NT2/D1 (cell line): ENCODE results near the gene ITPRIP.

Source experiments
- DNase-seq: peaks from one replicate; pipeline ENCODE4 v3.0.0-alpha.2; 2011; ENCODE audit warnings: low read depth, low spot score
- H3K27me3 ChIP-seq: 2 replicates; pipeline ENCODE4 v1.6.0; 2011; ENCODE audit warnings: mild to moderate bottlenecking; ENCODE audit not compliant: insufficient read length, insufficient read depth
- H3K36me3 ChIP-seq: 2 replicates; pipeline ENCODE4 v1.6.1; 2011; ENCODE audit warnings: mild to moderate bottlenecking, low read length, mixed read lengths; ENCODE audit not compliant: insufficient read depth, insufficient read length
- H3K4me1 ChIP-seq: 2 replicates; pipeline ENCODE4 v1.5.1; 2011; ENCODE audit not compliant: insufficient read depth, insufficient read length
- H3K4me3 ChIP-seq: 2 replicates; pipeline ENCODE4 v1.5.1; 2011; ENCODE audit warnings: low read depth; ENCODE audit not compliant: insufficient read length
- H3K9ac ChIP-seq: 2 replicates; pipeline ENCODE4 v1.6.0; 2011; ENCODE audit warnings: low read depth; ENCODE audit not compliant: insufficient read length
- H3K9me3 ChIP-seq: 2 replicates; pipeline ENCODE4 v1.5.1; 2011; ENCODE audit warnings: mild to moderate bottlenecking, low read length; ENCODE audit not compliant: insufficient read depth
- SUZ12 ChIP-seq: IDR thresholded peaks from 2 replicates; pipeline ENCODE4 v1.6.1; 2011; ENCODE audit not compliant: insufficient read length, insufficient read depth; ENCODE audit errors: extremely low read depth
- YY1 ChIP-seq: IDR thresholded peaks from 2 replicates; pipeline ENCODE4 v1.6.1; 2011; ENCODE audit not compliant: insufficient read length, insufficient read depth
- ZNF274 ChIP-seq: IDR thresholded peaks from 2 replicates; pipeline ENCODE4 v1.6.1; 2011; ENCODE audit warnings: mild to moderate bottlenecking, low read depth, low read length

The ITPRIP gene

GRCh38 chr10:104273899-104274575, 64.2 kb downstream of the ITPRIP start:
- H3K27me3 ChIP-seq: no peaks in the 10 kb centered on the region
- H3K36me3 ChIP-seq: no peaks in the 10 kb centered on the region
- no peak overlapping the region for H3K4me3 ChIP-seq
- no peak for DNase-seq
- TF ChIP-seq SUZ12 (no peak), YY1 (no peak), ZNF274 (no peak)
- H3K4me1 ChIP-seq: no peaks in the 10 kb centered on the region
- no peaks in the 10 kb centered on the region for H3K9me3 ChIP-seq
- no peak overlapping the region for H3K9ac ChIP-seq

GRCh38 chr10:104273286-104273685, 65.0 kb downstream of the ITPRIP start:
- TF ChIP-seq ZNF274 (no peak), SUZ12 (no peak), YY1 (no peak)
- H3K9me3 ChIP-seq: no peaks in the 10 kb centered on the region
- H3K4me1 ChIP-seq: no peaks in the 10 kb centered on the region
- no peaks in the 10 kb centered on the region for H3K27me3 ChIP-seq
- no peak overlapping the region for H3K4me3 ChIP-seq
- DNase-seq: no peak
- H3K36me3 ChIP-seq: peaks cover under 1% of the 10 kb centered on the region
- no peak overlapping the region for H3K9ac ChIP-seq

DNA sequence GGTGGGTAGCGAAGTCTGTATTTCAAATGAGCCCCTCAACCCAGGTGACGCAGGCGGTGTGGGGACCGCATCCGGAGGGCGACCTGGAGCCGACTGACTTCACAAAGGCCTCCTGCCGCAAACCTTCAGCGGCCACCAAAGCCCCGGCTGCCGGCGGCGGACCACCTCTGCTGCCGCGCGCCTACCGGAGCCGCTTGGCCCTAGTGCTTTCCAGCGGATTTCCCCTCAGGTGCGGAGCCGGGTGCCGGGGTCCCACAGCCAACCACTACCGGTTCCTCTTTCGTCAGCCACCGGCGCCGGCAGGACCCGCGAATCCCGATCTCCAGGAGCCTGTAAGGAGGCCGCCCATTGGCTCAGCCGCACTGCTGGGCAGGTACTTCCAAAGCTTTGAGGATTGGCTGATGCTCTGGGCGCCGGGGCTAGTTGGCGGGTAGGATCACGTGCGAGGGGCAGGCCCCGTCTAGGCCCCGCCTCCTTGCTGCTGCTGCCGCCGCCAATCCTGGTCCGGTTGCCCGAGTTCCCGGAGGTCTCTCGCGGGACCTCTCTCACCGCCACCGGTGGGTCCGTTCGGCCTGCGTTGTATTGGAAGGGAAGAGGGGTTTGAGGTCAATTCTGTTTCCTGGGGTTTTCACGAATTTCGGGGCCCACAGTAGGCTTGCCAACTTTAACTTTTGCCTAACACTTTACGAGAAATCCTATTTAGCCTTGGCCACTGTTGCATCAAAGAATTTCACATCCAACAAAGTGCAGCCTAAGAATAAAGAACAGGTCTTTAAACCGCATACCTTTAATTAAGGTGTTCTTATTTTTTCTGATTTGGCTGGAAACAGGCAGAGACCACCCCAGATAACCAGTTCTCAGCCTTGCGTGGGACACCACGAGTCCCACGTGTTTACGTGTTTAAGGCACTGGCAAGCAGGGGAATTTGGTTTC, 69.3 kb downstream of the ITPRIP start, which contains the start of gene GSTO2:
GSTO2 (plus strand) TSS at position 472 of the 933 bp plus-strand sequence. CDS start 5,732 bp downstream, outside the sequence.
- DNase-seq: peak; percentile 94
- TF ChIP-seq YY1 (no peak), SUZ12 (no peak), ZNF274 (no peak)
- H3K4me3 ChIP-seq: peak within 1 kb of the TSS; percentile 75
- peaks cover 41% of the 10 kb centered on the region for H3K36me3 ChIP-seq
- H3K27me3 ChIP-seq: no peaks in the 10 kb centered on the region
- H3K9me3 ChIP-seq: no peaks in the 10 kb centered on the region
- H3K9ac ChIP-seq: peak within 1 kb of the TSS; percentile 87
- no peaks in the 10 kb centered on the region for H3K4me1 ChIP-seq

GRCh38 chr10:104268405-104268712, 69.9 kb downstream of the ITPRIP start:
- DNase-seq: no peak
- Histone ChIP-seq H3K4me1 (no peaks in the 10 kb centered on the region), H3K9me3 (no peaks in the 10 kb centered on the region), H3K4me3 (peak overlapping the region; percentile 75), H3K9ac (peak overlapping the region; percentile 87), H3K36me3 (peaks cover 47% of the 10 kb centered on the region), H3K27me3 (no peaks in the 10 kb centered on the region)
- TF ChIP-seq ZNF274 (no peak), YY1 (no peak), SUZ12 (no peak)

DNA sequence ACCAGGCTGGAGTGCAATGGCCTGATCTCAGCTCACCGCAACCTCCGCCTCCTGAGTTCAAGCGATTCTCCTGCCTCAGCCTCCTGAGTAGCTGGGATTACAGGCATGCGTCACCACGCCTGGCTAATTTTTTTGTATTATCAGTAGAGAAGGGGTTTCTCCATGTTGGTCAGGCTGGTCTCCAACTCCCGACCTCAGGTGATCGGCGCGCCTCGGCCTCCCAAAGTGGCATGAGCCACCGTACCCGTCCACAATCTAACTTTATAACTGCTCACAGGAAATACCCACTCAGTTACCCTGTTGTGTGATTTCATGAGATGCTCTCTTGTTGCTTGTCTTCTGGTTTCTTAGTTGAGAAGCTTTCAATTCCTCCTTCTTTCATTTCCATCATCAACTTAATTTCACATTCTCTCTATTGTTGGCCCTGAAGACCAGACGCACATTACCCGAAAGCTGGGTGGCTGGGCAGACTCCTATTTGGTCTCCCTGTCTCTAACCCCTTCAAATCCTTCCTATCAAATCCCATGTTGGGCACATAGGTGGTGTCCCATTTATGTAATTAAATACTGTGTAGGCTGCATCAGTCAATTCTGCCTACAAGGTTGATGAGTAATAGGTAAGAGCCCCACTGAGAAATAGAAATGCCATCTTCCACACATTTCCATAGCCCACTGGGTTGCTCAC, 70.4 kb downstream of the ITPRIP start:
- peak overlapping the region; percentile 87 for H3K9ac ChIP-seq
- no peak for DNase-seq
- TF ChIP-seq YY1: no peak
- no peak for TF ChIP-seq ZNF274
- no peak for TF ChIP-seq SUZ12
- peak overlapping the region; percentile 75 for H3K4me3 ChIP-seq
- no peaks in the 10 kb centered on the region for H3K9me3 ChIP-seq
- peaks cover 51% of the 10 kb centered on the region for H3K36me3 ChIP-seq
- no peaks in the 10 kb centered on the region for H3K27me3 ChIP-seq
- H3K4me1 ChIP-seq: no peaks in the 10 kb centered on the region

DNA sequence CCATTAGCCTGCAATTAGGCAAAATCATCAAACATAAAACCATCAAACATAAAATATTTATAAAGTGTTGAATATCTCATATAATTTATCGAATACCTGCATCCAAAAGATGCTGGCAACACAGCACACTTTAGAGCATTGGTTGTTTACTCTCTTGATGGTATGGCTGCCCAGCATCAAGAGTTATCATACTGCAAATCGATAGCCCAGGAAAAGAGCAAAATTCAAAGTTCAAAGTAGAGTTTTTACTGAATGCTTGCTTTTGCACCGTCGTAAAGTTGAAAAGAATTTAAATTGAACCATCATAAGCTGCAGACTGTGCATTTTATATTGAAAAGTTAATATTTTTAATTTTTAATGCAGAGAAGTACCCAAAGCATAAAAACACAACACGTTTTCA, 73.5 kb downstream of the ITPRIP start:
- Histone ChIP-seq H3K36me3 (peaks cover 81% of the 10 kb centered on the region), H3K9me3 (no peaks in the 10 kb centered on the region), H3K27me3 (no peaks in the 10 kb centered on the region), H3K4me3 (no peak overlapping the region), H3K9ac (no peak overlapping the region), H3K4me1 (no peaks in the 10 kb centered on the region)
- TF ChIP-seq YY1: no peak
- TF ChIP-seq ZNF274: no peak
- TF ChIP-seq SUZ12: no peak
- no peak for DNase-seq
